Endothelial cell (in vitro differentiated cells): Measurements from ENCODE around the gene LRCOL1. TPM values are rescaled to one million over a fixed set of nuclear protein-coding genes. Genes with fewer than 3 reads are reported as not detected.

Experiments
- DNase-seq: peaks from one replicate; pipeline ENCODE4 v3.0.0; 2021; ENCODE audit warnings: low spot score
- H3K27ac Mint-ChIP-seq: one replicate; pipeline ENCODE4 v1.8.0; 2021; ENCODE audit warnings: mixed read lengths, inconsistent platforms; ENCODE audit not compliant: unreplicated experiment
- H3K27me3 Mint-ChIP-seq: one replicate; pipeline ENCODE4 v1.8.0; 2021; ENCODE audit warnings: mild to moderate bottlenecking, moderate library complexity, mixed read lengths, inconsistent platforms; ENCODE audit not compliant: unreplicated experiment
- H3K36me3 Mint-ChIP-seq: one replicate; pipeline ENCODE4 v1.8.0; 2021; ENCODE audit warnings: mild to moderate bottlenecking, low read depth, mixed read lengths, inconsistent platforms; ENCODE audit not compliant: unreplicated experiment
- H3K4me1 Mint-ChIP-seq: one replicate; pipeline ENCODE4 v1.8.0; 2021; ENCODE audit warnings: mild to moderate bottlenecking, mixed read lengths, inconsistent platforms; ENCODE audit not compliant: unreplicated experiment
- H3K4me3 Mint-ChIP-seq: one replicate; pipeline ENCODE4 v1.8.0; 2021; ENCODE audit warnings: mild to moderate bottlenecking, mixed read lengths, inconsistent platforms; ENCODE audit not compliant: unreplicated experiment
- H3K9me3 Mint-ChIP-seq: one replicate; pipeline ENCODE4 v1.8.0; 2021; ENCODE audit warnings: mixed read lengths, inconsistent platforms; ENCODE audit not compliant: unreplicated experiment
- microRNA-seq: library from miRNA; unstranded; fragments of <30 nt; microRNA quantifications from one replicate; pipeline ENCODE4, GENCODE V29; 2020; ENCODE audit not compliant: unreplicated experiment
- total RNA-seq: library from RNA; stranded (reverse); fragmentation: NEBNext Ultra II Directional; extraction: Animal tissue kit (Norgen Biotek cat#: 25700); gene quantifications from one replicate; pipeline ENCODE4 v1.2.1, GENCODE V29; 2021; ENCODE audit not compliant: unreplicated experiment
- TF ChIP-seq, protein P1 (sequence below): fragments of 200-600 bp; sonication (generic); IDR thresholded peaks from one replicate; pipeline ENCODE4 v1.5.0; 2021; ENCODE audit warnings: antibody characterized with exemption; ENCODE audit not compliant: unreplicated experiment

LRCOL1 gene
- total RNA-seq, 1 donor from 2014 or later, result not detected

DNA sequence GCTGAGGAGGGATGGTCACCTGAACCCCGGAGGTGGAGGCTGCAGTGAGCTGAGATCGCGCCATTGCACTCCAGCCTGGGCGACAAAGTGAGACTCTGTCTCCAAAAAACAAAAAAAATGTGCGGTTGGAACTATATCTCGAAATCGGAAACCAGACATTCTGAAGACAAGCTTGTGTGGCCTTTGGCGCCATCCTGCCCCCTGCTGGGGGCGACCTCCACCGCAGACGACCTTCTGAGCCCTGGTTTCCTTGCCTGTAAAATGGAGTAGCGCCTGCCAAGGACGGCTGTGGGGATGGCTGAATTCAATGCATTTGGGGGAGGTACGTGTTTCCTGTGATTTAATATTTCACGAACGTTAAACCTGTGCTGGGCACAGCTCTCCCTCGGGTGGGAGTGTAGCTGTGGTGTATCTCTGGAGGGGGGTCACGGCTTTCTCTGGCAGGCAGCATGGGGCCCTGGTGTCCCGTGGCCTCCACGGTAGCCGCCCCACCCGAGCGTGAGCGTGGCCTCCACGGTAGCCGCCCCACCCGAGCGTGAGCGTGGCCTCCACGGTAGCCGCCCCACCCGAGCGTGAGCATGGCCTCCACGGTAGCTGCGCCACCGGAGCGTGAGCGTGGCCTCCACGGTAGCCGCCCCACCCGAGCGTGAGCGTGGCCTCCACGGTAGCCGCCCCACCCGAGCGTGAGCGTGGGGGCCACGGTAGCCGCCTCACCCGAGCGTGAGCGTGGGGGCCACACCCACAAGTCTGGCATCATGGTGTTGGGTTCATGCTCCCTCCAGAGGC, 55.3 kb downstream of the LRCOL1 start:
- peaks cover 3% of the 10 kb centered on the region for H3K36me3 Mint-ChIP-seq
- peak; percentile 61 for DNase-seq
- H3K27ac Mint-ChIP-seq, result no peak overlapping the region
- H3K4me1 Mint-ChIP-seq, result no peaks in the 10 kb centered on the region
- H3K27me3 Mint-ChIP-seq, result peaks cover 16% of the 10 kb centered on the region
- no peaks in the 10 kb centered on the region for H3K9me3 Mint-ChIP-seq
- TF ChIP-seq, protein P1, sequence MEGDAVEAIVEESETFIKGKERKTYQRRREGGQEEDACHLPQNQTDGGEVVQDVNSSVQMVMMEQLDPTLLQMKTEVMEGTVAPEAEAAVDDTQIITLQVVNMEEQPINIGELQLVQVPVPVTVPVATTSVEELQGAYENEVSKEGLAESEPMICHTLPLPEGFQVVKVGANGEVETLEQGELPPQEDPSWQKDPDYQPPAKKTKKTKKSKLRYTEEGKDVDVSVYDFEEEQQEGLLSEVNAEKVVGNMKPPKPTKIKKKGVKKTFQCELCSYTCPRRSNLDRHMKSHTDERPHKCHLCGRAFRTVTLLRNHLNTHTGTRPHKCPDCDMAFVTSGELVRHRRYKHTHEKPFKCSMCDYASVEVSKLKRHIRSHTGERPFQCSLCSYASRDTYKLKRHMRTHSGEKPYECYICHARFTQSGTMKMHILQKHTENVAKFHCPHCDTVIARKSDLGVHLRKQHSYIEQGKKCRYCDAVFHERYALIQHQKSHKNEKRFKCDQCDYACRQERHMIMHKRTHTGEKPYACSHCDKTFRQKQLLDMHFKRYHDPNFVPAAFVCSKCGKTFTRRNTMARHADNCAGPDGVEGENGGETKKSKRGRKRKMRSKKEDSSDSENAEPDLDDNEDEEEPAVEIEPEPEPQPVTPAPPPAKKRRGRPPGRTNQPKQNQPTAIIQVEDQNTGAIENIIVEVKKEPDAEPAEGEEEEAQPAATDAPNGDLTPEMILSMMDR, result peak; percentile 62
- H3K4me3 Mint-ChIP-seq, result no peak overlapping the region

Small RNA genes within 50 kb of the gene (microRNA-seq; reads per million reads assigned to microRNA genes)
- 1.1 reads per million, percentile 14 among the genes with 10 or more reads in this experiment for gene MIR6763

Other genes with a start within 250 kb of the LRCOL1 start
- gene FBRSL1, start 120.4 kb downstream of the LRCOL1 start, total RNA-seq, result 38.4 TPM
- not detected for gene P2RX2, start 8.2 kb upstream of the LRCOL1 start, total RNA-seq
- gene POLE, start 76.8 kb upstream of the LRCOL1 start, total RNA-seq, result 137 TPM
- 18.6 TPM for gene PXMP2, start 77.0 kb upstream of the LRCOL1 start, total RNA-seq
- gene PGAM5, start 100.3 kb upstream of the LRCOL1 start, total RNA-seq, result 43.9 TPM
- 96.2 TPM for gene ANKLE2, start 151.2 kb upstream of the LRCOL1 start, total RNA-seq
- 44.3 TPM for gene GOLGA3, start 218.3 kb upstream of the LRCOL1 start, total RNA-seq